ENCODE data around the gene FGF12. TPM values are rescaled to one million over a fixed set of nuclear protein-coding genes. Genes with fewer than 3 reads are reported as not detected.

Gene FGF12
- total RNA-seq, 2 donors from 2014 or later: not detected

- Mint-ChIP-seq H3K9me3 (no peaks in the 10 kb centered on the region), H3K36me3 (no peaks in the 10 kb centered on the region), H3K27ac (no peak overlapping the region)
- DNase-seq (ENCODE audit: low spot score in 2 of 2): no peak
- no peak for ATAC-seq
These were observed 354.3 kb downstream of the FGF12 start for GRCh38 chr3:192373032-192373431.

- H3K9me3 Mint-ChIP-seq: no peaks in the 10 kb centered on the region
- H3K27ac Mint-ChIP-seq: no peak overlapping the region
- no peak for ATAC-seq
- H3K36me3 Mint-ChIP-seq: no peaks in the 10 kb centered on the region
- DNase-seq (ENCODE audit: low spot score in 2 of 2): no peak
These were observed 354.7 kb downstream of the FGF12 start for GRCh38 chr3:192372616-192373015.

- DNase-seq (ENCODE audit: low spot score in 2 of 2): no peak
- no peak overlapping the region for H3K27ac Mint-ChIP-seq
- no peak for ATAC-seq
- no peaks in the 10 kb centered on the region for H3K36me3 Mint-ChIP-seq
- no peaks in the 10 kb centered on the region for H3K9me3 Mint-ChIP-seq
These were observed 355.4 kb downstream of the FGF12 start for GRCh38 chr3:192371870-192372400.

GRCh38 chr3:192367616-192368015 is 359.7 kb downstream of the FGF12 start:
- Mint-ChIP-seq H3K9me3 (no peaks in the 10 kb centered on the region), H3K27ac (no peak overlapping the region), H3K36me3 (no peaks in the 10 kb centered on the region)
- DNase-seq (ENCODE audit: low spot score in 2 of 2) (no peak), ATAC-seq (no peak)

GRCh38 chr3:192366916-192367315 is 360.4 kb downstream of the FGF12 start:
- Mint-ChIP-seq H3K27ac (no peak overlapping the region), H3K9me3 (no peaks in the 10 kb centered on the region), H3K36me3 (no peaks in the 10 kb centered on the region)
- DNase-seq (ENCODE audit: low spot score in 2 of 2) (no peak), ATAC-seq (no peak)

GRCh38 chr3:192365571-192365970 is 361.8 kb downstream of the FGF12 start:
- H3K9me3 Mint-ChIP-seq: no peaks in the 10 kb centered on the region
- no peak overlapping the region for H3K27ac Mint-ChIP-seq
- DNase-seq (ENCODE audit: low spot score in 2 of 2) (no peak), ATAC-seq (no peak)
- no peaks in the 10 kb centered on the region for H3K36me3 Mint-ChIP-seq

GRCh38 chr3:192364316-192364715 is 363.0 kb downstream of the FGF12 start:
- Mint-ChIP-seq H3K27ac (no peak overlapping the region), H3K9me3 (no peaks in the 10 kb centered on the region), H3K36me3 (no peaks in the 10 kb centered on the region)
- no peak for ATAC-seq
- no peak for DNase-seq (ENCODE audit: low spot score in 2 of 2)

GRCh38 chr3:192354687-192355086 is 372.7 kb downstream of the FGF12 start:
- no peak for DNase-seq (ENCODE audit: low spot score in 2 of 2)

GRCh38 chr3:192352142-192352541 is 375.2 kb downstream of the FGF12 start:
- DNase-seq (ENCODE audit: low spot score in 2 of 2) (no peak), ATAC-seq (no peak)
- Mint-ChIP-seq H3K27ac (no peak overlapping the region), H3K36me3 (no peaks in the 10 kb centered on the region), H3K9me3 (no peaks in the 10 kb centered on the region)

More at GRCh38 chr3:192354687-192355086, 372.7 kb downstream of the FGF12 start:
- no peak overlapping the region for H3K27ac Mint-ChIP-seq
- no peaks in the 10 kb centered on the region for H3K36me3 Mint-ChIP-seq
- no peak for ATAC-seq
- no peaks in the 10 kb centered on the region for H3K9me3 Mint-ChIP-seq

GRCh38 chr3:192351441-192351840 is 375.9 kb downstream of the FGF12 start:
- Mint-ChIP-seq H3K36me3 (no peaks in the 10 kb centered on the region), H3K27ac (no peak overlapping the region), H3K9me3 (no peaks in the 10 kb centered on the region)
- DNase-seq (ENCODE audit: low spot score in 2 of 2) (no peak), ATAC-seq (no peak)

- Mint-ChIP-seq H3K27ac (no peak overlapping the region), H3K9me3 (peaks cover 0 to 10% of the 10 kb centered on the region in 2 donors), H3K36me3 (no peaks in the 10 kb centered on the region)
- no peak for DNase-seq (ENCODE audit: low spot score in 2 of 2)
- no peak for ATAC-seq
These were observed 387.3 kb downstream of the FGF12 start for GRCh38 chr3:192340031-192340430.

GRCh38 chr3:192339214-192339613 is 388.1 kb downstream of the FGF12 start:
- ATAC-seq: no peak
- Mint-ChIP-seq H3K27ac (no peak overlapping the region), H3K36me3 (no peaks in the 10 kb centered on the region), H3K9me3 (peaks cover 0 to 10% of the 10 kb centered on the region in 2 donors)
- no peak for DNase-seq (ENCODE audit: low spot score in 2 of 2)

- no peaks in the 10 kb centered on the region for H3K36me3 Mint-ChIP-seq
- no peak for ATAC-seq
- H3K9me3 Mint-ChIP-seq: peaks cover 0 to 3% of the 10 kb centered on the region in 2 donors
- no peak for DNase-seq (ENCODE audit: low spot score in 2 of 2)
- no peak overlapping the region for H3K27ac Mint-ChIP-seq
These were observed 391.1 kb downstream of the FGF12 start for GRCh38 chr3:192336286-192336685.

GRCh38 chr3:192332386-192333291 is 394.7 kb downstream of the FGF12 start:
- Mint-ChIP-seq H3K9me3 (peaks cover 0 to 3% of the 10 kb centered on the region in 2 donors), H3K36me3 (no peaks in the 10 kb centered on the region), H3K27ac (no peak overlapping the region)
- DNase-seq (ENCODE audit: low spot score in 2 of 2) (no peak), ATAC-seq (no peak)

- H3K36me3 Mint-ChIP-seq: no peaks in the 10 kb centered on the region
- peaks cover 0 to 3% of the 10 kb centered on the region in 2 donors for H3K9me3 Mint-ChIP-seq
- DNase-seq (ENCODE audit: low spot score in 2 of 2): no peak
- ATAC-seq: no peak
- H3K27ac Mint-ChIP-seq: no peak overlapping the region
These were observed 395.5 kb downstream of the FGF12 start for GRCh38 chr3:192331749-192332385.

GRCh38 chr3:192326656-192327055 is 400.7 kb downstream of the FGF12 start:
- ATAC-seq (no peak), DNase-seq (ENCODE audit: low spot score in 2 of 2) (no peak)
- Mint-ChIP-seq H3K27ac (no peak overlapping the region), H3K9me3 (peaks cover 5 to 11% of the 10 kb centered on the region in 2 donors), H3K36me3 (no peaks in the 10 kb centered on the region)

- ATAC-seq: no peak
- no peaks in the 10 kb centered on the region for H3K36me3 Mint-ChIP-seq
- H3K9me3 Mint-ChIP-seq: peaks cover 3 to 13% of the 10 kb centered on the region in 2 donors
- DNase-seq (ENCODE audit: low spot score in 2 of 2): no peak
- no peak overlapping the region for H3K27ac Mint-ChIP-seq
These were observed 409.8 kb downstream of the FGF12 start for GRCh38 chr3:192317564-192317963.

Measured in activated naive CD4-positive, alpha-beta T cell treated with anti-CD3 and anti-CD28 coated beads, Interleukin-2, amount 50 U/mL, for 72 hours (primary cell).